ENCODE data around the gene APOL1. TPM values are rescaled to one million over a fixed set of nuclear protein-coding genes. Genes with fewer than 3 reads are reported as not detected.
"Not testable (repeated sequence)": the region's sequence is repeated elsewhere in the genome, so short reads cannot be mapped to it uniquely, and the experiment has no call there.

Gene APOL1
- total RNA-seq, 2 donors from 2014 or later, result 19.6 to 22.9 TPM

DNA sequence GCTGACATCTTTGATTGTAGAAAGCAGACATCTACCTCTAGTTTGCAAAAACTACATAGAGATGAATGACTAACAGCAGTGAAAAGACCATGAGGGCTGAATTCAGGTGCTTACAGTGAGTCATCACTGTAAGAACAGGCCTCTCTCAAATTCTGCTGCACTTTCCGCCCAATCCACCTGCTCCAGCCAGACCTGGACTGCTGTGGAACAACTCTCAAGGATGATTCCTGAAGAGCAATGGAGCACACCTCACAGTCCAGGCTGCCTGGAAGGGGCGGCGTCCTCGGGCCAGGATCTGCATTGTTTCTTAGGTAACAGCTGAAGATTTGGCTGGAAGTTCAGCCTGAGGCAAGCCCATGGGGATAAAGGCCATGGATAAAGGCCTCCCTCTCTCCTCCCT, 28.7 kb upstream of the APOL1 start:
- H3K9me3 ChIP-seq, result no peaks in the 10 kb centered on the region
- peaks cover 3% of the 10 kb centered on the region for H3K4me1 ChIP-seq (replicated peaks)
- H3K27ac ChIP-seq, result no peak overlapping the region
- WGBS, result 85% methylated on average over 4 of the region's 4 CpGs
- no peaks in the 10 kb centered on the region for H3K27me3 ChIP-seq (replicated peaks; ENCODE audit: insufficient read depth)
- intact Hi-C loops (cut with DNase I), result no loop called here
- no peak overlapping the region for H3K4me3 ChIP-seq
- no peak for DNase-seq (ENCODE audit: low spot score)
- TF ChIP-seq, protein P1, sequence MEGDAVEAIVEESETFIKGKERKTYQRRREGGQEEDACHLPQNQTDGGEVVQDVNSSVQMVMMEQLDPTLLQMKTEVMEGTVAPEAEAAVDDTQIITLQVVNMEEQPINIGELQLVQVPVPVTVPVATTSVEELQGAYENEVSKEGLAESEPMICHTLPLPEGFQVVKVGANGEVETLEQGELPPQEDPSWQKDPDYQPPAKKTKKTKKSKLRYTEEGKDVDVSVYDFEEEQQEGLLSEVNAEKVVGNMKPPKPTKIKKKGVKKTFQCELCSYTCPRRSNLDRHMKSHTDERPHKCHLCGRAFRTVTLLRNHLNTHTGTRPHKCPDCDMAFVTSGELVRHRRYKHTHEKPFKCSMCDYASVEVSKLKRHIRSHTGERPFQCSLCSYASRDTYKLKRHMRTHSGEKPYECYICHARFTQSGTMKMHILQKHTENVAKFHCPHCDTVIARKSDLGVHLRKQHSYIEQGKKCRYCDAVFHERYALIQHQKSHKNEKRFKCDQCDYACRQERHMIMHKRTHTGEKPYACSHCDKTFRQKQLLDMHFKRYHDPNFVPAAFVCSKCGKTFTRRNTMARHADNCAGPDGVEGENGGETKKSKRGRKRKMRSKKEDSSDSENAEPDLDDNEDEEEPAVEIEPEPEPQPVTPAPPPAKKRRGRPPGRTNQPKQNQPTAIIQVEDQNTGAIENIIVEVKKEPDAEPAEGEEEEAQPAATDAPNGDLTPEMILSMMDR (IDR thresholded peaks at IDR 0.05), result no peak
- TF ChIP-seq POLR2A (IDR thresholded peaks at IDR 0.05) (no peak), POLR2AphosphoS5 (IDR thresholded peaks at IDR 0.05) (no peak)
- peaks cover 0 to 6% of the 10 kb centered on the region in 2 donors for H3K36me3 ChIP-seq

DNA sequence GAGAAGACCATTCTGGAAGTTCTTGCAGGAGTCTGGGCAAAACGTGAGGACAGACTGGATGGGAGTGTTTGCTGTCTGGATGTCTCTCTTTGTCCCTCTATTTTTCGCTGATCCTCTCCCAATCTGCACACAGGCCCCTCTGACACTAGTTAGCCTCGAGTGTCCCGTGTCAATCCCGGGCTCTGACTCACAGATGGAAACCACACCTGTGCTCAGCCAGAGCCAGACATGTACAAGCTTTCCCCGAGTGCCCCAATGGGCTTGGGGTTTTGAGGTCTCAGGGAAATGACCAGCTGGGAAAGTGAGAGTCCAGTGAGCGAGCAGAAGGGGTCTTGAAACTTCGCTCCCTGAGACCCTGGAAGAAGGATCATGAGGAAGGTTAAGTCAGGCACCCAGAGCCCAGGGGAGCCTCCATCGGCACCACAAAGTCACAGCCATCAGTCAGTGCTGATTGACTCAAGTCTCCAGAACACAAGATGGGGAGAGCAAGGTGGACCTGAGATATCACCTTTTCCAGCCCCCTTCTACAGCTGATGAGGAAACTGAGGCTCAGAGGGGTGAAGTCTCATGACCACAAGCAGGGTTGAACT, 27.5 kb upstream of the APOL1 start:
- TF ChIP-seq, protein P1 (IDR thresholded peaks at IDR 0.05), result no peak
- no peak for TF ChIP-seq POLR2A (IDR thresholded peaks at IDR 0.05)
- no peak for TF ChIP-seq POLR2AphosphoS5 (IDR thresholded peaks at IDR 0.05)
- Histone ChIP-seq H3K27ac (no peak overlapping the region), H3K36me3 (peaks cover 0 to 6% of the 10 kb centered on the region in 2 donors), H3K4me3 (no peak overlapping the region), H3K9me3 (no peaks in the 10 kb centered on the region), H3K4me1 (replicated peaks) (peaks cover 3% of the 10 kb centered on the region), H3K27me3 (replicated peaks; ENCODE audit: insufficient read depth) (no peaks in the 10 kb centered on the region)
- intact Hi-C loops (cut with DNase I), result no loop called here
- 81% methylated on average over 9 of the region's 9 CpGs for WGBS
- DNase-seq (ENCODE audit: low spot score), result no peak

DNA sequence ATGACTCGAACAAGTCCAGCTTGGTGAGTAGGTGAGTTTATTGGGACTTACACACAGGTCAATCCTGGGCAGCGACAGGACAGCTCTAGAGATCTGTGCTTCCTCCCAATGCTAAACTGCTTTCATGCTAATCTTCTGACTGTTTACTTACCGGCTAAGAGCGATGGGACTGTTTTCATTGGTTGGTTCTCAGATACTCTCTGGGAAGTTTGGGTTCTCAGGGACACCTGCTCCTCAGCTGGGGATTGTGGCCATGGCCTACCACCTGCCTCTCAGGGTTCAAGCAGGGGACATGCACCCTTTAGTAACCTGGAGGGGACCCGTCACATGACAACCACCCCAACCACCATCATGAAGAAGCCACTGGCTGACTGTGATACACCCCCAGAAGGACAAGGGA, 26.7 kb upstream of the APOL1 start:
- no peaks in the 10 kb centered on the region for H3K9me3 ChIP-seq
- peaks cover 0 to 6% of the 10 kb centered on the region in 2 donors for H3K36me3 ChIP-seq
- H3K27ac ChIP-seq, result no peak overlapping the region
- intact Hi-C loops (cut with DNase I), result no loop called here
- DNase-seq (ENCODE audit: low spot score), result no peak
- H3K27me3 ChIP-seq (replicated peaks; ENCODE audit: insufficient read depth), result no peaks in the 10 kb centered on the region
- no peaks in the 10 kb centered on the region for H3K4me1 ChIP-seq (replicated peaks)
- WGBS, result 96% methylated on average over 5 of the region's 5 CpGs
- TF ChIP-seq, protein P1 (IDR thresholded peaks at IDR 0.05), result no peak
- TF ChIP-seq POLR2A (IDR thresholded peaks at IDR 0.05) (no peak), POLR2AphosphoS5 (IDR thresholded peaks at IDR 0.05) (no peak)
- no peak overlapping the region for H3K4me3 ChIP-seq

DNA sequence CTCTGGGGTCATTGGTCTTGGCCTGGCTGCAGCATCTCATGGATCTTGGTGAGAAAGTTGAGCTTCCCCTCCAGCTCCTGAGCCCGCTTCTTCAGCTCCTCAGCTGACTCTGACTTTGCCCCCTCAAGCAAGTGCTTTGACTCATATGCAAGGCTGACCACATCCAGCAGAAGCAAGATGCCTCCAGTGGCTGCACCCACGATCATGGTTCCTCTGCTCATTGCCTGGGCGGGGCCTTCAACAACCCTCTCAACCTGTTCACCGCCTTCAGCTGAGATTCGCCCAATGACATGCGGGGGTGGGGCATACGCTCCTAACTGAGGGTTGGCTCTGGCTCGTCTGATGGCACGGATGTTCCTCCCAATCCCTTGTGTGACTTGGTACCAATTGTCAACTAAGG, 25.5 kb upstream of the APOL1 start:
- 93% methylated on average over 9 of the region's 9 CpGs for WGBS
- no peak for DNase-seq (ENCODE audit: low spot score)
- H3K4me3 ChIP-seq, result no peak overlapping the region
- no peaks in the 10 kb centered on the region for H3K27me3 ChIP-seq (replicated peaks; ENCODE audit: insufficient read depth)
- intact Hi-C loops (cut with DNase I), result no loop called here
- no peak for TF ChIP-seq POLR2AphosphoS5 (IDR thresholded peaks at IDR 0.05)
- TF ChIP-seq, protein P1 (IDR thresholded peaks at IDR 0.05), result no peak
- no peak for TF ChIP-seq POLR2A (IDR thresholded peaks at IDR 0.05)
- H3K36me3 ChIP-seq, result peaks cover 0 to 6% of the 10 kb centered on the region in 2 donors
- no peaks in the 10 kb centered on the region for H3K9me3 ChIP-seq
- H3K27ac ChIP-seq, result no peak overlapping the region
- no peaks in the 10 kb centered on the region for H3K4me1 ChIP-seq (replicated peaks)

DNA sequence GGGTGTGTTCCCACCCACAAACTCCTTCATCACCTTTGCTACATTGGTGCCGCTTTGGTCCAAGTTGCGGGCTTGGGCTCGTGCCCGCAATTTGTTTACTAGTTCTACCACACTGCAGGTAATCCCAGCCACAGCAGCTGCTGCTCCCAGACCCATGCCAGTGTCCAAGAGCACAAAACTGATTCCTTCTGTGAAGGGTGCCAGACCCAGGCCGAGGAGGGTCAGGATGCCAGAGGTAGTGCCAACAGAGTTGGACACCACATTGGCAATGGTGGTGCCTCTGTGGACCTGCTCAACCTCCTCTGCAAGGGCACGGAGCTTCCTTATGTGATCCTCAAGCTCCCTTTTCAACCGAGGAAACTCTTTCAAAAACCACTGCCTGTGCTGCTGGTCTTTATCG, 25.1 kb upstream of the APOL1 start:
- intact Hi-C loops (cut with DNase I), result no loop called here
- DNase-seq (ENCODE audit: low spot score), result no peak
- H3K4me1 ChIP-seq (replicated peaks), result no peaks in the 10 kb centered on the region
- no peak overlapping the region for H3K27ac ChIP-seq
- peaks cover 0 to 6% of the 10 kb centered on the region in 2 donors for H3K36me3 ChIP-seq
- H3K4me3 ChIP-seq, result no peak overlapping the region
- no peaks in the 10 kb centered on the region for H3K27me3 ChIP-seq (replicated peaks; ENCODE audit: insufficient read depth)
- no peaks in the 10 kb centered on the region for H3K9me3 ChIP-seq
- no peak for TF ChIP-seq POLR2A (IDR thresholded peaks at IDR 0.05)
- TF ChIP-seq, protein P1 (IDR thresholded peaks at IDR 0.05), result no peak
- TF ChIP-seq POLR2AphosphoS5 (IDR thresholded peaks at IDR 0.05), result no peak
- WGBS, result 86% methylated on average over 8 of the region's 8 CpGs

DNA sequence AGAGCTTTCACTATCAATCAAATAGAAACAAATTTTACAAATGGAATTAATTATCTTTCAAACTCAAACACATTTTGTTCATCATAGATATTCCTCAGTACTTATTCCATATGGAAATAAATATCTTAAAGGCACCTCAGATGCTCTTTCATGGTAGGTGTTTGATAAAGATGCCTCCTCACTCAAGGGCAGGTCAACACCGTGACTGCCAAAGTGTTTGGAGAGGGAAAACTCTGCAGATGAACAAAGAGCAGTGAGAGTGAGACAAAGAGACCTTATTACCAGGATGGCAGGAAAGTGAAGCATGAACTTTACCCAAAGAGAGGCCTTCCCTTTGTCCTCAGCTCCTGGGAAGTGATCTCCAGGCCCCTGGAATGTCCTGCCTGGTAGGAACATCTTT, 24.6 kb upstream of the APOL1 start:
- DNase-seq (ENCODE audit: low spot score); H3K4me3 ChIP-seq; H3K27me3 ChIP-seq (replicated peaks; ENCODE audit: insufficient read depth); H3K4me1 ChIP-seq (replicated peaks); H3K36me3 ChIP-seq; intact Hi-C loops (cut with DNase I); H3K27ac ChIP-seq; H3K9me3 ChIP-seq: not testable (repeated sequence)
- WGBS, result 100% methylated on average over 1 of the region's 1 CpG

All from prostate gland (tissue), 2 donors.